GM18909 (cell line): Measurements from ENCODE around the gene ANKMY1.

Experiments used
- ATAC-seq: cut with Tn5 transposase; IDR thresholded peaks from one replicate; pipeline ENCODE4 v1.9.1; 2021; ENCODE audit warnings: mild to moderate bottlenecking; ENCODE audit not compliant: unreplicated experiment, poor library complexity

The ANKMY1 gene

GRCh38 chr2:240463274-240463865, 94.4 kb downstream of the ANKMY1 start:
- no peak for ATAC-seq

- no peak for ATAC-seq
These were observed 95.0 kb downstream of the ANKMY1 start for GRCh38 chr2:240462707-240463273.

- no peak for ATAC-seq
These were observed 95.6 kb downstream of the ANKMY1 start for GRCh38 chr2:240462073-240462706.

- no peak for ATAC-seq
These were observed 96.2 kb downstream of the ANKMY1 start for GRCh38 chr2:240461471-240462072.

GRCh38 chr2:240460781-240461431, 96.9 kb downstream of the ANKMY1 start:
- ATAC-seq = no peak

GRCh38 chr2:240460253-240460711, 97.5 kb downstream of the ANKMY1 start:
- no peak for ATAC-seq

GRCh38 chr2:240459401-240460252, 98.2 kb downstream of the ANKMY1 start:
- no peak for ATAC-seq

- no peak for ATAC-seq
These were observed 98.8 kb downstream of the ANKMY1 start for GRCh38 chr2:240458900-240459391.

- no peak for ATAC-seq
These were observed 99.5 kb downstream of the ANKMY1 start for GRCh38 chr2:240458044-240458899.

- no peak for ATAC-seq
These were observed 100.4 kb downstream of the ANKMY1 start for GRCh38 chr2:240457223-240458043.

- no peak for ATAC-seq
These were observed 101.2 kb downstream of the ANKMY1 start for GRCh38 chr2:240456447-240457222.

GRCh38 chr2:240455647-240456446, 101.9 kb downstream of the ANKMY1 start:
- ATAC-seq = no peak

GRCh38 chr2:240455272-240455646, 102.5 kb downstream of the ANKMY1 start:
- ATAC-seq = no peak

GRCh38 chr2:240454106-240454901, 103.5 kb downstream of the ANKMY1 start:
- ATAC-seq = no peak

- ATAC-seq = no peak
These were observed 104.2 kb downstream of the ANKMY1 start for GRCh38 chr2:240453461-240454105.
